Mesendoderm (in vitro differentiated cells): ENCODE measurements around the gene MAML1.

Experiments
- DNase-seq: peaks from one replicate; pipeline ENCODE4 v3.0.0; 2013
- H2AK5ac ChIP-seq: 2 replicates; pipeline ENCODE4 v1.6.1; 2013; ENCODE audit warnings: low read length, inconsistent platforms
- H2BK120ac ChIP-seq: 2 replicates; pipeline ENCODE4 v1.6.1; 2013; ENCODE audit warnings: low read depth, mild to moderate bottlenecking, low read length, moderate library complexity, mixed read lengths
- H2BK15ac ChIP-seq: replicated peaks from 2 replicates; pipeline ENCODE4 v1.6.1; 2013; ENCODE audit warnings: low read depth, mild to moderate bottlenecking, moderate library complexity
- H2BK5ac ChIP-seq: 2 replicates; pipeline ENCODE4 v1.6.1; 2013; ENCODE audit warnings: low read length, inconsistent platforms
- H3K18ac ChIP-seq: 2 replicates; pipeline ENCODE4 v1.6.1; 2013; ENCODE audit warnings: mild to moderate bottlenecking, low read length, mixed read lengths
- H3K23ac ChIP-seq: one replicate; pipeline ENCODE4 v1.6.1; 2013; ENCODE audit warnings: low read length
- H3K27ac ChIP-seq: 2 replicates; pipeline ENCODE4 v1.5.1; 2013; ENCODE audit warnings: low read depth, mild to moderate bottlenecking, inconsistent platforms, low read length, moderate library complexity
- H3K27me3 ChIP-seq: 2 replicates; pipeline ENCODE4 v1.6.1; 2013; ENCODE audit warnings: low read length, control low read depth, mild to moderate bottlenecking, inconsistent platforms; ENCODE audit not compliant: insufficient read depth, poor library complexity
- H3K36me3 ChIP-seq: 2 replicates; pipeline ENCODE4 v1.6.1; 2013; ENCODE audit warnings: low read length, inconsistent platforms; ENCODE audit not compliant: control insufficient read depth, insufficient read depth
- H3K4ac ChIP-seq: one replicate; pipeline ENCODE4 v1.6.1; 2013; ENCODE audit warnings: low read depth, mild to moderate bottlenecking, low read length, moderate library complexity
- H3K4me1 ChIP-seq: 2 replicates; pipeline ENCODE4 v1.6.1; 2013; ENCODE audit warnings: low read depth, low read length, inconsistent platforms; ENCODE audit not compliant: control insufficient read depth
- H3K4me2 ChIP-seq: 2 replicates; pipeline ENCODE4 v1.6.1; 2013; ENCODE audit warnings: low read length
- H3K4me3 ChIP-seq: 2 replicates; pipeline ENCODE4 v1.5.1; 2013; ENCODE audit warnings: mild to moderate bottlenecking, low read length
- H3K56ac ChIP-seq: one replicate; pipeline ENCODE4 v1.6.1; 2013; ENCODE audit warnings: low read length
- H3K79me1 ChIP-seq: 2 replicates; pipeline ENCODE4 v1.6.1; 2013; ENCODE audit warnings: low read length, inconsistent platforms
- H3K79me2 ChIP-seq: 2 replicates; pipeline ENCODE4 v1.6.1; 2013; ENCODE audit warnings: mild to moderate bottlenecking, low read length; ENCODE audit not compliant: control insufficient read depth, insufficient read depth
- H3K9ac ChIP-seq: 2 replicates; pipeline ENCODE4 v1.6.1; 2013; ENCODE audit warnings: low read length, inconsistent platforms
- H4K5ac ChIP-seq: one replicate; pipeline ENCODE4 v1.6.1; 2013; ENCODE audit warnings: low read length
- H4K8ac ChIP-seq: one replicate; pipeline ENCODE4 v1.6.1; 2013; ENCODE audit warnings: low read depth, mild to moderate bottlenecking, control low read depth, low read length, moderate library complexity
- WGBS: extraction: QIAGEN DNeasy Blood & Tissue Kit; methylation state at CpG from one replicate; pipeline ENCODE4 v1.1.7; 2013; ENCODE audit warnings: low lambda C conversion rate, missing lambda C conversion rate; ENCODE audit not compliant: insufficient coverage; ENCODE audit errors: extremely low coverage; 5-methylcytosine and 5-hydroxymethylcytosine counted together

MAML1 gene

DNA sequence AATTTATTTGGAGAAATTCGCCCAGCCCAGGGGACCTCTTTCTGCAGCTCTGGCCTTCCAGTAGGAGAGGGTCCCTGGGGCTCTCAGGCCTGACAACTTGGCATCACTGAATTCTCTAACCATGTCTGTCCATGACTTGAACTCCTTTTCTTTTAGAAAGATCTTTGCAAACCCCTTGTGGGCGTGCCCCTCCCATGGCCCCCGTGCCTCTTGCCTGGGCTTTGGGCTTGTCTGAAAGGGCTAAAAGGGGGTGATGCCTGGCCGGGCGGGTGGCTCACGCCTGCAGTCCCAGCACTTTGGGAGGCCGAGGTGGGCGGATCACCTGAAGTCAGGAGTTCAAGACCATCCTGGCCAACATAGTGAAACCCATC, 84.8 kb downstream of the MAML1 start:
- peaks cover 7% of the 10 kb centered on the region for H3K79me2 ChIP-seq
- H3K4me1 ChIP-seq: peaks cover 14% of the 10 kb centered on the region
- peak overlapping the region; percentile 78 for H3K56ac ChIP-seq
- H3K27me3 ChIP-seq: no peaks in the 10 kb centered on the region
- no peak overlapping the region for H3K4ac ChIP-seq
- H4K5ac ChIP-seq: no peak overlapping the region
- WGBS: no CpG with 5 or more reads among the region's 8 CpGs
- no peak overlapping the region for H3K23ac ChIP-seq
- H3K36me3 ChIP-seq: no peaks in the 10 kb centered on the region
- peak overlapping the region; percentile 65 for H3K9ac ChIP-seq
- H3K27ac ChIP-seq: no peak overlapping the region
- H2BK15ac ChIP-seq: no peak overlapping the region
- no peak overlapping the region for H4K8ac ChIP-seq
- peak overlapping the region; percentile 30 for H3K4me2 ChIP-seq
- no peak overlapping the region for H3K4me3 ChIP-seq
- H2AK5ac ChIP-seq: no peak overlapping the region
- no peak overlapping the region for H2BK120ac ChIP-seq
- no peak overlapping the region for H2BK5ac ChIP-seq
- H3K79me1 ChIP-seq: peaks cover 4% of the 10 kb centered on the region
- H3K18ac ChIP-seq: no peak overlapping the region
- DNase-seq: no peak

DNA sequence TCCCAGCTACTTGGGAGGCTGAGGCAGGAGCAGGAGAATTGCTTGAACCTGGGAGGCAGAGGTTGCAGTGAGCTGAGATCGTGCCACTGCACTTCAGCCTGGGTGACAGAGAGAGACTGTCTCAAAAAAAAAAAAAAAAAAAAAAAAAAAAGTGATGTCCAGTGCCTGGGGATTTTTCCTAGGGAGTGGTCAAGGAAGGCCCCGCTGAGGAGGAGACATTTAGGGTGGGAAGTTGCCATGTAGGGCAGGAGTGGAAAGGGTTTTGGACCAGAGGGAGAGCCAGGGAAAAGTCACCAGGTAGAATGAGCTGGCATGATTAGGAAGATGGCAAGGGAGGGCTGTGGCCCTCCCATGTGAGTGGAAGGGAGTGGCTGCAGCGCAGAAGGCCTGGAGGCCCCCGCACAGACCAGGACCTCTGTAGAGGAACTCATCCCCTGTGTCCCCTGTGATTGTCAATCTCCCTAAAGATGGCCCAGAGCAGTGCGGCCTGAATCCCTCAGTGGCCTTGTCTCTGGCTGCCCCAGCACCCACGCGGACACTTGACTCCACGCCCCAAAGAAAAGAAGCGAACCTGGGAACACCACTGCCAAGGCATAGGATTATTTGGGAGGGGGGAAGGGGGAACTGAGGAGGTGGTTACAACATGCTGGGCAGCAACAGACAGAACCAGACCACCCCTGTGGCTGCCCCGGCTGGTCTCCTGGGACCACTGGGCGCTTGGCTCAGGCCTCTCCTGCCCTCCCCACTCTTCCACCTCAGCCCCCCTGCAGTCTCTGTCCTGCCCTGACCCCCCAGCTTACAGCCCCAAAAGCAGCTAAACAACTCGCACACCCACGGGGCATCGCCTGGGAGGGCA, 85.5 kb downstream of the MAML1 start:
- Histone ChIP-seq H2BK15ac (no peak overlapping the region), H3K23ac (no peak overlapping the region), H3K79me1 (peaks cover 9% of the 10 kb centered on the region), H3K4me1 (peaks cover 14% of the 10 kb centered on the region), H4K5ac (no peak overlapping the region), H3K4me3 (no peak overlapping the region), H3K4me2 (peak overlapping the region; percentile 23), H3K36me3 (no peaks in the 10 kb centered on the region), H3K9ac (peak overlapping the region; percentile 33), H3K79me2 (peaks cover 12% of the 10 kb centered on the region), H4K8ac (no peak overlapping the region), H3K27me3 (no peaks in the 10 kb centered on the region), H2BK120ac (no peak overlapping the region), H3K4ac (no peak overlapping the region), H2AK5ac (no peak overlapping the region), H3K56ac (peak overlapping the region; percentile 47), H3K18ac (peak overlapping the region; percentile 75), H2BK5ac (no peak overlapping the region), H3K27ac (peak overlapping the region; percentile 61)
- DNase-seq: peak; percentile 33
- no CpG with 5 or more reads among the region's 14 CpGs for WGBS

DNA sequence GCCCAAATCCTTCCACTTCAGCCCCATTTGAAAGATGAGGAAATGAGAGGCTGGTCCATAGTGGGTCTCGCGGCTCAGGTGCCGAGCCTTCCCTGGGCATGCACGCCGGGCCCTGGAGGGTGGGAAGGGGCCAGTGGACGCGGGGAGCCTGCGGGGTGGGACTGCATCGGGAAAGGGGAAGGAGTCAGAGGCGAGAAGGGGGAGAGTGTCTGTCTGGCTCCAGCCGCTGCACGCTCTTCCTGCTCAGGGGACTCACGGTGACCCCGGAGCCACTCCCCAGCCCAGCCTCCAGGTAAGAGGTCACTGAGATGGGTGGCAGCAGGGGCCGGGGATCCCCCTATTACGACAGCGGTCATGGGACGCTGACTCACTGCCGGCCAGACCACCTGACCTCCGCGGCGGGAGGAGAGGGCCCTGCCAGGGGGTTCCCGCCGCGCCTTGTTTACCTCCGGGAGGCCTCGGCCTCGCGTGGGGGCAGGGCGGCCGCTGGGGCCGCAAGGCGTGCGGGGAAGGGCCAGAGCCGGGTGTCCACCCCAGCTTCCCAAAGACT, 86.2 kb downstream of the MAML1 start:
- H4K5ac ChIP-seq: no peak overlapping the region
- H3K4me2 ChIP-seq: peak overlapping the region; percentile 23
- H3K4ac ChIP-seq: peak overlapping the region; percentile 92
- no peak overlapping the region for H4K8ac ChIP-seq
- peaks cover 12% of the 10 kb centered on the region for H3K79me1 ChIP-seq
- H2BK5ac ChIP-seq: no peak overlapping the region
- H3K23ac ChIP-seq: no peak overlapping the region
- H2BK120ac ChIP-seq: peak overlapping the region; percentile 31
- DNase-seq: peak; percentile 85
- H3K36me3 ChIP-seq: peaks cover 1% of the 10 kb centered on the region
- peak overlapping the region; percentile 61 for H3K27ac ChIP-seq
- peaks cover 12% of the 10 kb centered on the region for H3K79me2 ChIP-seq
- peak overlapping the region; percentile 75 for H3K18ac ChIP-seq
- H2AK5ac ChIP-seq: no peak overlapping the region
- H2BK15ac ChIP-seq: no peak overlapping the region
- peaks cover 14% of the 10 kb centered on the region for H3K4me1 ChIP-seq
- peak overlapping the region; percentile 33 for H3K9ac ChIP-seq
- H3K27me3 ChIP-seq: no peaks in the 10 kb centered on the region
- H3K4me3 ChIP-seq: no peak overlapping the region
- peak overlapping the region; percentile 47 for H3K56ac ChIP-seq
- no CpG with 5 or more reads among the region's 35 CpGs for WGBS

GRCh38 chr5:179819296-179820126, 86.9 kb downstream of the MAML1 start:
- H4K8ac ChIP-seq: no peak overlapping the region
- H3K56ac ChIP-seq: peak overlapping the region; percentile 47
- H3K27ac ChIP-seq: peak overlapping the region; percentile 61
- H2BK5ac ChIP-seq: peak overlapping the region; percentile 72
- peaks cover 3% of the 10 kb centered on the region for H3K36me3 ChIP-seq
- H2BK120ac ChIP-seq: peak overlapping the region; percentile 31
- no peak overlapping the region for H4K5ac ChIP-seq
- no peak overlapping the region for H3K23ac ChIP-seq
- DNase-seq: peak; percentile 94
- peak overlapping the region; percentile 47 for H2AK5ac ChIP-seq
- H3K4ac ChIP-seq: peak overlapping the region; percentile 92
- no peaks in the 10 kb centered on the region for H3K27me3 ChIP-seq
- WGBS: no CpG with 5 or more reads among the region's 26 CpGs
- no peak overlapping the region for H3K4me3 ChIP-seq
- H3K79me2 ChIP-seq: peaks cover 12% of the 10 kb centered on the region
- no peak overlapping the region for H2BK15ac ChIP-seq
- peak overlapping the region; percentile 60 for H3K9ac ChIP-seq
- H3K4me2 ChIP-seq: no peak overlapping the region
- H3K4me1 ChIP-seq: peaks cover 14% of the 10 kb centered on the region
- peaks cover 14% of the 10 kb centered on the region for H3K79me1 ChIP-seq
- peak overlapping the region; percentile 75 for H3K18ac ChIP-seq

GRCh38 chr5:179820127-179820482, 87.5 kb downstream of the MAML1 start:
- Histone ChIP-seq H2BK5ac (peak overlapping the region; percentile 72), H3K56ac (peak overlapping the region; percentile 47), H3K4me2 (no peak overlapping the region), H3K9ac (peak overlapping the region; percentile 60), H3K4me1 (peaks cover 14% of the 10 kb centered on the region), H2AK5ac (peak overlapping the region; percentile 47), H2BK120ac (peak overlapping the region; percentile 62), H3K79me1 (peaks cover 14% of the 10 kb centered on the region), H3K36me3 (peaks cover 5% of the 10 kb centered on the region), H3K23ac (peak overlapping the region; percentile 48), H2BK15ac (no peak overlapping the region), H3K4ac (peak overlapping the region; percentile 43), H3K18ac (peak overlapping the region; percentile 75), H4K8ac (no peak overlapping the region), H3K27me3 (no peaks in the 10 kb centered on the region), H3K4me3 (no peak overlapping the region), H3K27ac (peak overlapping the region; percentile 61), H3K79me2 (peaks cover 12% of the 10 kb centered on the region), H4K5ac (no peak overlapping the region)
- no CpG with 5 or more reads among the region's 12 CpGs for WGBS
- DNase-seq: no peak
